GM18511 (cell line): Measurements from ENCODE around the gene TEPSIN.
"Not testable (repeated sequence)": the region's sequence is repeated elsewhere in the genome, so short reads cannot be mapped to it uniquely, and the experiment has no call there.

Source experiments
- ATAC-seq: cut with Tn5 transposase; IDR thresholded peaks from one replicate; pipeline ENCODE4 v1.9.1; 2021; ENCODE audit warnings: mild to moderate bottlenecking, moderate library complexity; ENCODE audit not compliant: unreplicated experiment

The TEPSIN gene

GRCh38 chr17:81237591-81238489, 1.0 kb downstream of the TEPSIN start:
- ATAC-seq, result no peak

- no peak for ATAC-seq
These were observed 2.1 kb downstream of the TEPSIN start for GRCh38 chr17:81236784-81237183.

GRCh38 chr17:81235822-81236740, 2.8 kb downstream of the TEPSIN start:
- ATAC-seq, result no peak

GRCh38 chr17:81234940-81235821, 3.7 kb downstream of the TEPSIN start:
- ATAC-seq, result no peak

DNA sequence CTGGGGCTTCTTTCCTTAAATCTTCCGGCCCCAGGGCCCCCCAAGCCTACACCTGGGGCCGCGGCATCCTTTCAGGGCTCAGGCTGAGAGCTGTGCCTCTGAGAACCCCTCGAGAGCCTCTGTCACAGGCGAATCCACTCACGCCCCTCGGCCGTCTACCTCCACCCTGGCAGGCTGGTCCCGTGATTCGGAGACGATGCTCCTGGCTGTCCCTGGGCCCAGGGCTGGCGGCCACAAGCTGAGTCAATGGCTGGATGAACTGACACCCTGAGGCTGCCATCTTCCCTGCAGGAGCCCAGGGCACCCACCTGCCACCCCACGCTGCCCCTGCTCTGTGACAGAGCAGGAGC, 4.4 kb downstream of the TEPSIN start:
- ATAC-seq, result no peak

DNA sequence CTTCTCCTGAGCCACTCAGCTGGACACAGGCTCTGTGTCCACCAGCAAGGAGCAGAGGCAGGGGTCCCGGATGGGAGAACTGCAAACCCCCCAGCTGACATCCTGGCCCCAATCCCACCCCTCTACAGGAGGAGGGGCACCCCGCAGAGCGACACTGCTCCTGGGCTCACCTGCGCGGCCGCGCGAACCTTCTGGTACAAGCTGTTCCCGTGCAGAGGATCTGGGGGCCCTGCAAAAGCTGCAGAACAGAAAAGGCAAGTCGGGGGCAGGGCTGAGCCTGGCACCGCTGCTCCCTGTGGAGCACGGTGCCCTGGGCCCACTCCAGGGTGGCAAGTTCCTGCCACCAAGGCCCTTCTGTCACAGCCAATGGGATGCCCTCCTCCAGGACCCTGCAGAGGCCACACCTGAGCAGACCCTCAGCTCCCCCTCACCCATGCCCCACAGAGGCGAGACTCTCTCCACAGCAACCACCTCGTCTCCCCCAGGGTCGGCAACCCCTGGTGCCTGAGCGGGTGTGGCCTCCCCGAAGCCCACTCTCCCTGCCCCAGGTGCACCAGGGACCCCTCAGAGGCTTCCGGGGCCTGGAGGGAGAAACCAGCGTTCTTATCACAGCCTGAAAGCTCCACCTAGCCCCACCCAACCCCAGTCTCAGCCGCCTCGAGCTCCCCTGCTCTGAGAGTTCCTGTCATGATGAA, 4.9 kb downstream of the TEPSIN start:
- ATAC-seq, result no peak

- no peak for ATAC-seq
These were observed 5.5 kb downstream of the TEPSIN start for GRCh38 chr17:81233316-81233715.

DNA sequence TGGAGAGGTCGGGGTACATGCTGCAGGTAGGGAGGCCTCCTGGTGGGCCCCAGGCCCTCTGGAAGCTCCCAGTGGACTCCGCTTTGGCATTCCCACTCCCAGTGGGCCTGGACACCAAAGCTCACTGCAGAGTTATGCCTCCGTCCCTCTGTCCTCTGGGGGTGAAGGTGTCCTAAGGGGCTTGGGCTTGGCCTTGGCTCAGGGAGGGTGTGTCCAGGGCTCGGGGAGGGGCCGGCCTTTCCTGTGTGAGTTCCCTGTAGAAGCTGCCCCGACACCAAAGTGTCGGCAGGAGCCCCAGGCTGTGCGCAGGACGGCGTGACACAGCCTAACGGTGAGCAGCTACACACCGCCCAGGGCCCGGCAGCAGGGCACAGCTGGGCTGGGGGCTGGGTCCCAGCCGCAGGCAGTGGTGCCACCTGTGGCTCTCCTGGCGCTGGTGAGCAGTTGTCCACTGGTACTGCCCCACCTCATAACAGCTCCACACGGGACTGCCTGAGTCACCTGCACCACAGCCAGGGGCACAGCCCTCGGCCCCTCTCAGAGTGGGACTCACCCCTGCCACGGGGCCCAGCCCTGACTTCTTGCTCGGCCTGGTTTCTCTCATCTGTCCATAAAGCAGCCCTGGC, 6.1 kb downstream of the TEPSIN start:
- no peak for ATAC-seq

GRCh38 chr17:81231766-81232581, 6.9 kb downstream of the TEPSIN start:
- no peak for ATAC-seq

DNA sequence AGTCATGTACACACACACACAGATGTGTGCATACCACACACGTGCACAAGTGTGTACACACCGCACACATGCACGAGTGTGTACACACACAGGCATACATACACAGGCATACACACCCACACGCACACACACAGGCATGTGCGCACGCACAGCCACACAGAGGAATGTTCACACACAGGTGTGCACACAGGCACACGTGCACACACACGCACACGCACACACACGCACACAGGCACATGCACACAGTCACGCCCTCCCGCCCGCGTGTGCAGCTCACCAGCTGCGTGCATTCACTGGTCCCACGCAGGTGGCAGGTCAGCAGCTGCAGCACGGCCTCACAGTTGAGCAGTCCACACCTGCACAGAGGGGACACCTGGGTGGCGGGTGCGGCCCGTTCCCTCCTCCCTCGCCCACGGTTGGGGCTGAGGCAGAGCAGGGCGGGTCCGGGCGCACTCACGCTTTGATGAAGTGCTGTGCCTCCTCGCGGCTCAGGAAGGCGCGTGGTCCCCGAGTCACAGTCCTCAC, 7.7 kb downstream of the TEPSIN start:
- ATAC-seq, result no peak

DNA sequence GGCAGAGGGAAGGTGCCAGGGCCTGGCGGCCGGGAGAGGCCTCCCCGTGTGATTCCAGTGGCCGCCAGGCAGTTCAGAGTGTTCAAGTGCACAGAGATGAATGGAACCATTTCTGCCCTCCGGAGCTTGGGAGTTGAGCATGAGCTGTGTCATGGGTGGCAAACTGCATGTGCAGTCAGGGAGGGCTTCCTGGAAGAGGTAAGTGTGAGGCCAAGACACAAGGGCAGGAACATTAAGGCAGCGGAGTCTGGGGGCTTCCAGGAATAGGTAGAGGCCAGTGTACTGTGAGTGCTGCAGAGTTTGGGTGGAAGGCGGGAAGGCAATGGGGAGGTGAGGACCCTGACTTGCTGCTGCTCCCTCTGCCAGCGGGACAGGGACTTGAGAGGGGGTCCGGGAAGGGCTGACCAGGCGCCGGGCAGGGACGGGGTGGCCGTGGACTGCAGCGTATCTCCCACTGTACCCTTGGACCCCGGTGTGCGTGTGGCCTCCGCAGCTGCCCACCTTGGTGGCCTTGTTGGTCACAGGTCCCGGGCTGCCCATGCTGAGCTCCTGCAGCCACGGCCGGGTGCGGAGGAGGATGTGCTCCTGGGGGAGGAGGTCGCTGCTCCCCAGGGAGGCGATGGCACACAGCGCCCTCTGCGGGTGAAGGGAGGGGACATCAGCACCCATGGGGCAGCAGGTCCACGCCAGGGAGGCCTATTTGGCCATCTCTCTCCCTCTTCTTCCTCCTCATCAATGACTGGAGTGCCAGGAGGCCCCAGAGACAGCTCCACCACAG, 8.6 kb downstream of the TEPSIN start:
- ATAC-seq, result no peak

DNA sequence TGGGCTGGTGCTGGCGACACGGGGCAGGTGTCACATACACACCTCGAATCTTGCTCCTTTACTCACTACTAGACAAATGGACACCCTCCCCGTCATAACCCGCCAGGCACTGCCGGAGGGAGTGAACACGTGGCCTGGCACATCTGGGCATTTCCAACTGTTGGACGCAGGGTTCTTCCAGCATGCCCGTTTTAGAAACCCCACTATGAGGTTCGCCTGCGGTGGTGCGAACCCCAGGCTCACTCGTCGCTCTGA, 9.3 kb downstream of the TEPSIN start:
- ATAC-seq, result no peak

- no peak for ATAC-seq
These were observed 9.8 kb downstream of the TEPSIN start for GRCh38 chr17:81228834-81229665.

- no peak for ATAC-seq
These were observed 10.4 kb downstream of the TEPSIN start for GRCh38 chr17:81228420-81228819.

GRCh38 chr17:81227630-81228029, 11.2 kb downstream of the TEPSIN start:
- ATAC-seq, result not testable (repeated sequence)

DNA sequence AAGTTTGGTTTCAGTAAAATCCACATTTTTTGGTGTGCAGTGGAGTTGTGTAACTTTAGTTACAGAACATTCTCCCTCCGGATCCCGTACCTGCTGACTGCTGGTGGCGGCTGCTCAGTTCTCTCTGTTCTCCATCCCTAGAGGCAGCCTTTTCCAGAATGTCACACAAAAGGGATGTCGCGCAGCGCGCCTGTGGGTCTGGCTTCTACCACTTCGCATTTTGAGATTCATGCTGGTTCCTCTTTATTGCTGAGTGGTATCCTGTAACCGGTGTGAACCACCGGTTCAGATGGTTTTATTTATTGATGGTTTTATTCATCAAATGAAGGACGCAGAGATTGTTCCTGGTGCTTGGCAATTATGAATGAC, 15.1 kb downstream of the TEPSIN start:
- ATAC-seq, result no peak
